ENCODE measurements around the gene ABCC10.

DNA sequence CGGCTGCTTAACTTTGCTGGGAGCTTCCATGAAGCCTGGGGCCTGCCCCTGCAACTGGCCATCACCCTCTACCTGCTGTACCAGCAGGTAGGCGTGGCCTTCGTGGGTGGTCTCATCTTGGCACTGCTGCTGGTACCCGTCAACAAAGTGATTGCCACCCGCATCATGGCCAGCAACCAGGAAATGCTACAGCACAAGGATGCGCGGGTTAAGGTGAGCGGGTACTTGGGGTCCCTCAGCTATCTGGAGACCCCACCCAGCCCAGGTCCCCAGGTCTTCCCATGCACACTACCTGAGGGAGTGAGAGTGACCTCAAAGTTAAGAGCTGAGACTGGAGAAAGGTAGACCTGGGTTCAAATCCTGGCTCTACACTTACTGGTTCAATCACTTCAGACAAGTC lies 5.8 kb downstream of the ABCC10 start:
- TF ChIP-seq, protein P1, sequence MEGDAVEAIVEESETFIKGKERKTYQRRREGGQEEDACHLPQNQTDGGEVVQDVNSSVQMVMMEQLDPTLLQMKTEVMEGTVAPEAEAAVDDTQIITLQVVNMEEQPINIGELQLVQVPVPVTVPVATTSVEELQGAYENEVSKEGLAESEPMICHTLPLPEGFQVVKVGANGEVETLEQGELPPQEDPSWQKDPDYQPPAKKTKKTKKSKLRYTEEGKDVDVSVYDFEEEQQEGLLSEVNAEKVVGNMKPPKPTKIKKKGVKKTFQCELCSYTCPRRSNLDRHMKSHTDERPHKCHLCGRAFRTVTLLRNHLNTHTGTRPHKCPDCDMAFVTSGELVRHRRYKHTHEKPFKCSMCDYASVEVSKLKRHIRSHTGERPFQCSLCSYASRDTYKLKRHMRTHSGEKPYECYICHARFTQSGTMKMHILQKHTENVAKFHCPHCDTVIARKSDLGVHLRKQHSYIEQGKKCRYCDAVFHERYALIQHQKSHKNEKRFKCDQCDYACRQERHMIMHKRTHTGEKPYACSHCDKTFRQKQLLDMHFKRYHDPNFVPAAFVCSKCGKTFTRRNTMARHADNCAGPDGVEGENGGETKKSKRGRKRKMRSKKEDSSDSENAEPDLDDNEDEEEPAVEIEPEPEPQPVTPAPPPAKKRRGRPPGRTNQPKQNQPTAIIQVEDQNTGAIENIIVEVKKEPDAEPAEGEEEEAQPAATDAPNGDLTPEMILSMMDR (IDR thresholded peaks at IDR 0.05; ENCODE audit: poor library complexity, severe bottlenecking), result no peak
- TF ChIP-seq EZH2 (IDR thresholded peaks at IDR 0.05; ENCODE audit: borderline replicate concordance, insufficient read depth, low read length, poor library complexity, severe bottlenecking) (no peak), EP300 (conservative IDR thresholded peaks at IDR 0.05; ENCODE audit: poor library complexity, severe bottlenecking) (no peak), TAF1 (IDR thresholded peaks at IDR 0.05; ENCODE audit: low read depth) (no peak), MXI1 (conservative IDR thresholded peaks at IDR 0.05; ENCODE audit: poor library complexity, severe bottlenecking) (no peak), POLR2AphosphoS5 (IDR thresholded peaks at IDR 0.05) (no peak), SMC3 (conservative IDR thresholded peaks at IDR 0.05; ENCODE audit: poor library complexity) (no peak), RAD21 (conservative IDR thresholded peaks at IDR 0.05) (no peak)
- TF ChIP-seq, protein P2, sequence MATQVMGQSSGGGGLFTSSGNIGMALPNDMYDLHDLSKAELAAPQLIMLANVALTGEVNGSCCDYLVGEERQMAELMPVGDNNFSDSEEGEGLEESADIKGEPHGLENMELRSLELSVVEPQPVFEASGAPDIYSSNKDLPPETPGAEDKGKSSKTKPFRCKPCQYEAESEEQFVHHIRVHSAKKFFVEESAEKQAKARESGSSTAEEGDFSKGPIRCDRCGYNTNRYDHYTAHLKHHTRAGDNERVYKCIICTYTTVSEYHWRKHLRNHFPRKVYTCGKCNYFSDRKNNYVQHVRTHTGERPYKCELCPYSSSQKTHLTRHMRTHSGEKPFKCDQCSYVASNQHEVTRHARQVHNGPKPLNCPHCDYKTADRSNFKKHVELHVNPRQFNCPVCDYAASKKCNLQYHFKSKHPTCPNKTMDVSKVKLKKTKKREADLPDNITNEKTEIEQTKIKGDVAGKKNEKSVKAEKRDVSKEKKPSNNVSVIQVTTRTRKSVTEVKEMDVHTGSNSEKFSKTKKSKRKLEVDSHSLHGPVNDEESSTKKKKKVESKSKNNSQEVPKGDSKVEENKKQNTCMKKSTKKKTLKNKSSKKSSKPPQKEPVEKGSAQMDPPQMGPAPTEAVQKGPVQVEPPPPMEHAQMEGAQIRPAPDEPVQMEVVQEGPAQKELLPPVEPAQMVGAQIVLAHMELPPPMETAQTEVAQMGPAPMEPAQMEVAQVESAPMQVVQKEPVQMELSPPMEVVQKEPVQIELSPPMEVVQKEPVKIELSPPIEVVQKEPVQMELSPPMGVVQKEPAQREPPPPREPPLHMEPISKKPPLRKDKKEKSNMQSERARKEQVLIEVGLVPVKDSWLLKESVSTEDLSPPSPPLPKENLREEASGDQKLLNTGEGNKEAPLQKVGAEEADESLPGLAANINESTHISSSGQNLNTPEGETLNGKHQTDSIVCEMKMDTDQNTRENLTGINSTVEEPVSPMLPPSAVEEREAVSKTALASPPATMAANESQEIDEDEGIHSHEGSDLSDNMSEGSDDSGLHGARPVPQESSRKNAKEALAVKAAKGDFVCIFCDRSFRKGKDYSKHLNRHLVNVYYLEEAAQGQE (IDR thresholded peaks at IDR 0.05; ENCODE audit: borderline replicate concordance), result no peak

Measured in neural cell (in vitro differentiated cells).